ENCODE measurements around the gene ADAM10.
A peak's percentile ranks its signal among the peaks of the same experiment; 100 is the strongest.

Gene ADAM10

GRCh38 chr15:58547628-58548307 is 201.7 kb downstream of the ADAM10 start:
- no peak for DNase-seq

- DNase-seq, result no peak
Observed at GRCh38 chr15:58546635-58547627, 202.6 kb downstream of the ADAM10 start.

GRCh38 chr15:58546066-58546591 is 203.4 kb downstream of the ADAM10 start:
- no peak for DNase-seq

GRCh38 chr15:58545307-58546065 is 204.0 kb downstream of the ADAM10 start:
- DNase-seq, result peak; percentile 76

GRCh38 chr15:58544756-58545155 is 204.8 kb downstream of the ADAM10 start:
- no peak for DNase-seq

- DNase-seq, result no peak
Observed at GRCh38 chr15:58543664-58544335, 205.7 kb downstream of the ADAM10 start.

GRCh38 chr15:58541410-58542087 is 208.0 kb downstream of the ADAM10 start:
- DNase-seq, result no peak

GRCh38 chr15:58539548-58539947 is 210.0 kb downstream of the ADAM10 start:
- no peak for DNase-seq

GRCh38 chr15:58538901-58539300 is 210.6 kb downstream of the ADAM10 start:
- no peak for DNase-seq
